Right hindlimb (tissue), 1 donor: Measurements from ENCODE around the gene CAVIN4.

ENCODE experiments used
- DNase-seq: peaks from one replicate; pipeline ENCODE4 v3.0.0-alpha.2; 2018

Gene CAVIN4, protein sequence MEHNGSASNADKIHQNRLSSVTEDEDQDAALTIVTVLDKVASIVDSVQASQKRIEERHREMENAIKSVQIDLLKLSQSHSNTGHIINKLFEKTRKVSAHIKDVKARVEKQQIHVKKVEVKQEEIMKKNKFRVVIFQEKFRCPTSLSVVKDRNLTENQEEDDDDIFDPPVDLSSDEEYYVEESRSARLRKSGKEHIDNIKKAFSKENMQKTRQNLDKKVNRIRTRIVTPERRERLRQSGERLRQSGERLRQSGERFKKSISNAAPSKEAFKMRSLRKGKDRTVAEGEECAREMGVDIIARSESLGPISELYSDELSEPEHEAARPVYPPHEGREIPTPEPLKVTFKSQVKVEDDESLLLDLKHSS

DNA sequence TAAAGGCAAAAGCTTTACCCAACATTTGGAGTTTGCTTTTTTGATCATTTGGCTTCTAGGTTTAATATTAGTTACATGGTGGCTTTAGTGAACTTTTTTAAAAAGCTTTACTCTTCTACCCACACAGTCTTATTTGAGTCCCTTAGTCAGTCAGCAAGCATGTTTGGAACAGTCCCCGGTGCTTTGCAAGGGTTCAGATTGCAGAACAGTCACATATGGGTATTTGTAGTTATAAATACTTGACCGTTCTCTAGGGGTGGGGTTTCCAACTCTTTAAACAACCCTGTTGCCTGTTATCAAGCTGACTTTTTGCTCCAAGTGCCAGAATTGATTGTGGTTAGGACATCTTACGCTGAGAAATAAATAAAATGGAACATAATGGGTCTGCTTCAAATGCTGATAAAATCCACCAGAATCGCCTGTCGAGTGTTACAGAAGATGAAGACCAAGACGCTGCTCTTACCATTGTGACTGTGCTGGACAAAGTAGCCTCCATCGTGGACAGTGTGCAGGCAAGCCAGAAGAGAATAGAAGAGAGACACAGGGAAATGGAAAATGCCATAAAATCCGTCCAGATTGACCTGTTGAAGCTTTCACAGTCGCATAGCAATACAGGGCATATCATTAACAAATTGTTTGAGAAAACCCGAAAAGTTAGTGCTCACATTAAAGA is at the start of gene CAVIN4:
Gene CAVIN4 (plus strand): TSS at position 304 of the 673 bp plus-strand sequence. CDS start 65 bp downstream, at position 369.
- DNase-seq: no peak

DNA sequence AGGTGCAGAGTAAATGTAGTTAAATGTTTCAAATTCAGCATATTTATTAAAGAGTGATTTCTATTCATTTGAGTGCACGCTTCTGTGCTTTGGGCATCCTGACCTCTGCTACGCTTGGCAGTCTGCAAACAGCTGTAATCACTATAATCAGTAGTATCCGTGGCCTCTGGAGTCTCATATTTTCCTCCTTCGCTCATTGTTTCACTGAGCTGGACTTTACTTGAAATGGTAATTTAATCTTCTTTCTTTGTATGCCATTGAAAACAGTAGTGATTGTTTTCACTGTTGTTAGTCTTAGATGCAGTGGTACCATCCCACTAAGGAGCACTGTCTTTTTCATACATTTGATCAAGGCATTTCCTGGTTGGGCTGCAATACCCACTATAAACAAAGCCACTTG is 43.5 kb upstream of the CAVIN4 start:
- DNase-seq: no peak

DNA sequence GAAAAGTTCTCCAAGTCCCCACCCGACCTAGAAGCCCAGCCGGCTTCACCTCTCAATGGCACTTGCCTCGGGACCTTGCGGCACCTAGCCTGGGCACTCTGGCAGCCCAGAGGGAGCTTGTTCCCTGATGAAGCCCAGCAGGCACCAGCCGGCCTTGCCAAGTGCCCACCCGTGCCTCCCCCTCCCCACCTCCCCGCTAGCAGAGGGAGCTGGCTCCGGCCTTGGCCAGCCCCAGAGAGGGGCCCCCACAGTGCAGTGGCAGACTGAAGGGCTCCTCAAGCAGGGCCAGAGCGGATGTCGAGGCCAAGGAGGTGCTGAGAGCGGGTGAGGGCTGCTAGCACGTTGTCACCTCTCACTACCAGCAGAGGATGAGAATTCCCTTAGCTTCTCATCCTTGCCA is 37.6 kb upstream of the CAVIN4 start:
- DNase-seq: no peak

DNA sequence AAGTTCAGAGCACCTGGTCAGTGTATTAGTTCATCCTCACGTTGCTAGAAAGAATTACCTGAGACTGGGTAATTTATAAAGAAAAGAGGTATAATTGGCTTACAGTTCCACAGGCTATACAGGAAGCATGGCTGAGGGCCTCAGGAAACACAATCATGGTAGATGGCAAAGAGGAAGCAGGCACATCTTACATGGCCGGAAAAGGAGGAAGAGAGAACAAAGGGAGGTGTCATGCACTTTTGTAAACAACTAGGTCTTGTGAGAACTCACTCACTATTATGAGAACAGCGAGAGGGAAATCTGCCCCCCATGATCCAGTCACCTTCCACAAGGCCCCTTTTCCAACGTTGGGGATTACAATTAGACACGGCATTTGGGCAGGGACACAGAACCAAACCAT is 28.8 kb upstream of the CAVIN4 start:
- DNase-seq: no peak

DNA sequence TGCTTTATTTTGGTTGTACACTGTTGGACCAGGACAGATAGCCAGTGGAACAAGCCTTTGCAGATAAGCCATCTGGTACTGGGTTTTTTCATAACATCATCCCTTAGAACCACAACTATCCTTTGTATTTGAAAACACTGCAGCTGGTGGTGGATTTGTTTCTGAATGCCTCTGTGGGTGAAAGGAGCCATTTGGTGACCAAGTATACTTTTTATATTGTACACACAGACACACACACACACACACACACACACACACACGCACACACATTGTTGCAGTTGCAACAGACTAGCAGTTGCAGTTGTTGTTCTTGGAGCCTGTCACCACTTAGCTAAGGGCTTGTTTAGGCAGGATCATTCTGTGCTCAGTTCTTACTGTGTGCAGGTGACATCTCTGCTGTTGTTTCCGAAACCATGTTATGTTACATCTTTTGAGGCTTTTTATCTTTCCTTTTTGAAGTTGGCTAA is 22.9 kb upstream of the CAVIN4 start:
- DNase-seq: no peak

DNA sequence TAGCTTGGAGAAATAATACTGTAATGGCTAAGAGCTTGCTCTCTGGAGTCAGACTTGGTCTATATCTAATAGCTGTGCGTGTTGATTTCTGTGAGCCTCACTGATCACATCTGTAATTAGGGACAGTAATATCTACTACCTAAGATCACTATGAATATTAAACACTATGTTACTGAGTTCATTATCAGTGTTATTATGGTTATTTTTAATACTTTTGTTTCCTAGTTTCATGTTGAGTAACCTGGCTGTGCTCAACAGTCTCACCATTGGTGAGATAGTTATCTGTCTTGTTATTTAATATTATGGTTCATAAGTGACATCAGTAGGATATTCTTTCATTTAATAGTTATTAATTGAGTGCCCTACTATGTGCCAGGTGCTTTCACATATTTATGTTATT is 22.4 kb upstream of the CAVIN4 start:
- DNase-seq: no peak

DNA sequence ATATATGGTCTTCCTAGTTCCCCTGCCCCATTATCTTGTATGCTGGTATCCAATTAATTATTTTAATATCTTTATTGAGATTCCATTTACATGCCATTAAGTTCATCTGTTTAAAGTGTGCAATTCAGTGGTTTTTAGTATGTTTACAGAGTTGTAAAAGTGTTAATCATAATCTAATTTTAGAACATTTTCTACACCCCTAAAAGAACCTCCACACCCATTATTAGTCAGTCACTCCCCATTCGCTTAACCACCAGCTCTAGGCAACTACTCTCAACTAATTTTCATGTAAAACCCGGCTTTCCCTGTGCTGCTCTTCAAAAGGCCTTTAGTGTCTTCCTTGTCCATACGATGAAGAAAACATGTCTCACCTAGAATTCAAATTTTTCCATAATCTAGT is 20.8 kb upstream of the CAVIN4 start:
- no peak for DNase-seq

DNA sequence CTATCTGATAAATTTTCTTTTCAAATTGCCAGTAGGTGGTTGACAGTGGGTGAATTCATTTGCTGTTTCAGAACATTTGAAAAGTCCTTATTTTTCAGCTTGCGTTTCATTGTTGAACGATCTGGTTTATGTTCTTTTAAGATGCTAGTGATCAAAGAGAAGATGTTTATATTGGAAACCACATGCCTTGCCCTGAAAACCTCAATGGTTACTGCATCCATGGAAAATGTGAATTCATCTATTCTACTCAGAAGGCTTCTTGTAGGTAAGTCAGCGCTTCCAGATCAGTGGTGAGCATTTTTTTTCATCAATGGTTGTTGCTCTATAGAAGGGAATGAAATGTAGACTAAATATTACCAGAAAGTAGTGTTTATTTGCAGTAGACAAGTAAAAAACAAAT is 16.6 kb upstream of the CAVIN4 start:
- no peak for DNase-seq

DNA sequence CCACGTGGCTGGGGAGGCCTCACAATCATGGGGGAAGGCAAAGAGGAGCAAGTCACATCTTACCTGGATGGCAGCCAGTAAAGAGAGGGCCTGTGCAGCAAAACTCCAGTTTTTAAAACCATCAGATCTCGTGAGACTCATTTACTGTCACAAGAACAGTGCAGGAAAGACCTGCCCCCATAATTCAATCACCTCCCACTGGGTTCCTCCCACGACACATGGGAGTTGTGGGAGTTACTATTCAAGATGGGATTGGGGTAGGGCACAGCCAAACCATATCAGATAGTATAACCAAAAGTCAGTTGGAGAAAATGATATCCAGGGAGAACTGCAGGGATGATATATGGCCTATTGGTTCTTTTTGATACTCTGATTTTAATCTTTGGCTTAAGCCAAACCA is 10.0 kb upstream of the CAVIN4 start:
- no peak for DNase-seq

DNA sequence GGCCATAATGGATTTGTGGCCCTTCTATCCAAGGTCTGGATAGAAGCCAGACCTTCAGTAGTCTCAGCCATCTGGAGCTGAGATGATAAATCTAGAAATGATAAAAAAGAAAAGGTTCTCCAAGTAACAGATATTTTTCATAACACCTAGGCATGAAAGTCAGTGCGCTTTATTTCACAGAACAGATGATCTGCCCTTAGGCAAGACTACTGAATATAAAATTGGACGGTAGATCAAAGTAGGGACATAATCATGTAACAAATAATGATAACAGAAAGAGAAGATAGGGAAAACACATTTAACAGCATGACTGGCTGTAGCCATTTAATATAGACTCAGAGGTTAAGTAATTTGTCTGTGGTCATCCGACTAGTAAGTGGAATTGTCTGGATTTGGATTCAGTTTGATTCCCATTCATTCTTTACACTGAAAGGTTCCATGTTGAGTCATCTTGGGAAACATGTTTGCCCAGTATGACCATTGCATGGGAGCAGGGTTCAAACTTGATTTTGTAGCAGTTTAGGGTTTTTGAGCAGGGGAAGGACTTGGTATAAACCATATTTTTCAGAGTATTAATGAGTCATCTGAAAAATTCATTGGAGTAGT is 4.1 kb upstream of the CAVIN4 start:
- DNase-seq: no peak

DNA sequence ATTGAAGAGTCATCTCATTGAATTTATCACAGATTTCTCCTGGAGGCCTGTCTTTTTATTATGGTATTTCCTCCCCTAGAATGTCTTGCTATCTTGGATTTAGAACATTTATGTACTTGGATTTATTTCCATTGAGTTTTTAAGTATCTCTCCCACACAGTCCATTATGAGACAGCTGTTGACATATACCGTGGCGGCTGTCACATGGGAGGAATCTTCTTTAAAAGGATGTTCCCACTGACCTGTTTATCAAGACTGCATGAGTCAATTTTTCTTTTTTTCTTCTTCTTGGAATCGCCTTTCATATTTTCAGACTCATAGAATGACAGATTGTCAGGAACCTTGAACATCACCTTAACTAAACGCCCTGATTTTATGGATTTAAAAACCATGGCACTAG is 2.9 kb upstream of the CAVIN4 start:
- DNase-seq: no peak

DNA sequence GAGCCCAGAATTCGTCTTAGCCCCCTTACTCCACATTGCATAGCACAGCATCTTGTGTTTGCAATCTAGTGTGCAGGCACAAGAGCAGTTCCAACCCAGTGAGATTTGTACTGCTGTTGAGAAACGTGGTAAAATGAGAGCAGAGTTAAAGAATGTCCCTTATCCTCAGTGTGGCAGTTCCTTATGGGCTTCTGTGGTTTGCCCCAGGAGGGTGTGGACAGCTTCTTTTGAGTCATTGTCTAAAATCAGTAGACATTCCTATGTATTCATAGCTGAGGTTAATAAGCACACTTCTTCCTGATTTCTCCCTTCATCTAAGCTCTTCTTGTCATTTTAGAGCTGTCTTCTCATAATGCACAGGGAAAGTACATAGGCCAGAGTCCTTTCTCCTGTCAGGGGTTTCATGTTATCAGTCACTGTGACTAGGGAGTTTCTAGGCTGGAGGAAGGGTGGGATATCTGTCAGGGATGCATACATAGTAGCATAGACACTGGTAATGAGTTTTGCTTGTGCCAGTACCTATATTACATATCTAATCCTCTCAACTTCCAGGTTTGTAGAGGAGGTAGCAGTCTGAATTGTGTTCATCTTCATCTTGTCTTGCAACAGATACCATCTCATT is 2.0 kb upstream of the CAVIN4 start:
- DNase-seq: no peak

DNA sequence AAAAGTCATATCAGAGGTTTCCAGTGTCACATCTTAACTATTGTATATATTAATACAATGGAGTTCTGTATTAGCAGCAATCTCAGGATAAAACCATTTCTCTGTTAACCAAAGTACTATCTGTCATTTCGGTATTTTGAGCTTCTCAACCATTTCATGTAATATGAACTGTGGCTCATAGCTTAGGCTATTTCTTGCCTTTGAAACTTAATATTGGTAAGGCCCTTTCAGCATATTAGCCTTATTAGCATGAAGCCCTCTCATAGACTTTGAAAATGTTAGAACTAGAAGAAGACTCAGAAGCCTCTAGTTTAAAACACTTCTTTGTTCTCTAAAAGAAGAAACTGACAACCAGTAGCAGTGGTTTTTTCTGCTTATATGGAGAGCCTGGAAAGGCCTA is 731 bp downstream of the CAVIN4 start:
- DNase-seq: no peak

DNA sequence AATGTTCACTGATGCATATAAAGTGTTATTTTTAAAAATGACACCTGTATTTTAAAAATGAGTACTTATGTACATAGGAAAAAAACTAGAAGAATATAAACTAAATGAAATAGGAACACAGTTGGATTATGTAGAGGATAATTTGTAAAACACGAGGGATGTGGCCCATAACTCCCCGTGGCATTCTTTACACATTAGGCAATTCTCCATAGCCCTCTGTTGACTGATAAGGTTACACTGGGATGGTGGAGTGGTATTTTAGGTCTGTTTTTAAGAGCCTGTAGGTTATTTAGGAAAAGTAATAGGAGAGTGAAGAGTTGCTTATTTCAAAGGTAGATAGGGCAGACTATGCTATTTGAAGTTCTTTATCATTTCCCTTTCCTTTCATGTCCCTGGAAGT is 1.8 kb downstream of the CAVIN4 start:
- DNase-seq: no peak

DNA sequence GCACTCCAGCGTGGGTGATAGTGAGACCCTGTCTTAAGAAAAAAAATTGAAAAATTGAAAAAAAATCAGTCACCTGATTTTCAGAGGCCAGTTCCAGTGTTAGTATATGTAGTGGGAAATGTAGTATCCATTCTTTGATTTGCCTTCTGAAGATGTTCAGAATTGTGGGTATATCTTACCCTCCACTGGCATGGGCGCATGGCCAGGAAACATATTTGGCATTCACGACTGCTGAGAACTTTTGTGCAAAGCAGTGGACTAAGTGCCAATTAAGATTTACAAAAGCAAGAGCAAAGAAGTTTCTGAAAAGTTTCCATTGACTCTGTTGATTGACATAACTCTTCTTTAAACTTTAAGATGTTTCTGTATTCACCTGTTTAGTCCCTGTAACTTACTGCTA is 2.4 kb downstream of the CAVIN4 start:
- DNase-seq: no peak

DNA sequence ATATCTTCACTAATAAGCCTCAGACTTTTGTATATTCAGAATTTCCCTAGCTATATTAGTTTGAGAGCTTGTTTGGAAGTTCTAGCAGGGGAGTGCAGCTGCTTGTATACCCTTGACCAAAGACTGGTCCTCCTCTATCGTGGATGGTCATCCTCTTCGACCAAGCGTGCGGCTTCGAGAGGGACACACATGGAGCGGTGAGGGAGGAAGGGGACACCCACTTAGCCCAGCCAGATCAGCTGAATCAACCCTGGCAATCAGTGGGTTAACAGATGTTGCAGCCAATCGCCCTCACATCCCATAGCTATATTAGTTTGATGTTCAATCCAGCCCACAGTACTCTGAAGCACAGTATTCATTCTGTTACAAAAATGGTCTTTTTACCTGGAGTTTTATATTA is 3.2 kb downstream of the CAVIN4 start:
- no peak for DNase-seq

DNA sequence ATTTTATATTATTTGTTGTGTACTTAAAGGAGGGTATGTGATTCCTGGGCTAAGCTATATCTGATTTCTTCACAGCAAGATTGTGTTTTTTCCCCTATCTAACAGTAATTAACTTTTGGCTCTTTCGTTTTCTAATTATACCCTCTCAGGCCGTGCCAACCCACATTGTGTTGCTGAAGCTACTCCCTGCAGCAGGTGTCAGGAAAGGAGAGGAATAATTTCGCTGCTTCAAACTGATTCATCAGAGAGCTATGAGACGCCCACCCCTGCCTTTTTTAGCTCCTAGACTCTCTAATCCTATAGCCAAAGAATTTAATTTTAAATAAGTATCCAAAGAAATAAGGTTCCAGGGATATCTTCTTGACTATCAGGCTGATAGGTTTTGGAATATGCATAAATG is 3.8 kb downstream of the CAVIN4 start:
- DNase-seq: no peak

DNA sequence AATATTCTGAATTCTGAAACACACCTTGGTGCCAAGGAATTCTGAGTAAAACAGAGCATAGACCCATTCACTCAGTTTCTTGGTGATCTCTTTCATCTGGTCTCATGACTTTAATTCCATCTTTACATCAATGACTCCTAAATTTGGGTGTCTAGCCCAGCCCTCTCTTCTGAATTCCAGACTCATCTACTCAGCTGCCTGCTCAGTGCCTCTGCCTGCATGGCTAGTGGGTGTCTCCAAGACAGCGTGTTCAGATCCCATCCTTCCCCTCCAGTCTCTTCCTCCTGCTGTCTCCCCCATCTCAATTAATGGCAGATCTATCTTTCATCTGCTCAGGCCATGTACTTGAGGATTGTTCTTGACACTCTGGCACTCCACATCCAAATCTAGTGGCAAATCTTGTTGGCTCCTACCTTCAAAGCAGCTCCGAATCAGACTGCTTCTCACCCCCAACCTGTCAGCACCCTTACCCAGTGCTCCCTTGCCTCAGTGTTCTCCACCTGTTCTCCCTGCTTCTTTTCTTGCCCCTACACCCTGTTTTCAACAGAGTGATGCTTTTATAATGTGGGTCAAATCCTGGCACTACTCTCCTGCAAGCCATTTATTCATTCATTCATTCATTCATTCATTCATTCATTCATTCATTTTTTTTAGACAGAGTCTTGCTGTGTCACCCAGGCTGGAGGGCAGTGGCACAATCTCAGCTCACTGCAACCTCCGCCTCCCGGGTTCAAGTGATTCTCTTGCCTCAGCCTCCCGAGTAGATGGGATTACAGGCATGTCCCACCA is 5.3 kb downstream of the CAVIN4 start:
- DNase-seq: no peak

DNA sequence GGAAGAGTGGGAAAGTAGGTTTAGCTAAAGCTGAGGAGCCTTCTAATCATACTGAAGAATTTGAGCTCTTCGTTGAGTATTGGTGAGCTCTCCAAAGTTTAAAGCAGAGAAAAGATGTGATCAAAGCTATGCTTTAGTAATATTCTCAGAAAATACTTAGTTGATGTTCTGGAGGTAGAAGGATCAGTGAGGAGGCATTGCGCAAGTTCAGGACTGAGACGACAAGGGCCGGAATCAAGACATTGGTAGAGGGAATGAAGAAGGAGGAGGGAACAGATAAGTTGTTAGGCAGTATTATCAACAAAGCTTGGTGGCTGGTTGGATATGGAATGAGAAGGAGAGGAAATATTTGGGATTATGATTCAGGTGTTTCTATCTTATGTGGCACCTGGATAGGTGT is 7.1 kb downstream of the CAVIN4 start:
- no peak for DNase-seq

DNA sequence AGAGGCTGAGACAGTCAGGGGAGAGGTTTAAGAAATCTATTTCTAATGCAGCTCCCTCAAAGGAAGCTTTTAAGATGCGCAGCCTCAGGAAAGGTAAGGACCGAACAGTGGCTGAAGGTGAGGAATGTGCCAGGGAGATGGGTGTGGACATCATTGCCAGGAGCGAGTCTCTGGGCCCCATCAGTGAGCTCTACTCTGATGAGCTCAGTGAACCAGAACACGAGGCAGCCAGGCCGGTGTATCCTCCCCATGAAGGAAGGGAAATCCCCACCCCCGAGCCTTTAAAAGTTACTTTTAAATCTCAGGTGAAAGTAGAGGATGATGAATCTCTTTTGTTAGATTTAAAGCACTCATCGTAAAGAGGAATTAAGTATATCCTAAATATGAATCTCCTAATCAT is 8.2 kb downstream of the CAVIN4 start:
- no peak for DNase-seq

DNA sequence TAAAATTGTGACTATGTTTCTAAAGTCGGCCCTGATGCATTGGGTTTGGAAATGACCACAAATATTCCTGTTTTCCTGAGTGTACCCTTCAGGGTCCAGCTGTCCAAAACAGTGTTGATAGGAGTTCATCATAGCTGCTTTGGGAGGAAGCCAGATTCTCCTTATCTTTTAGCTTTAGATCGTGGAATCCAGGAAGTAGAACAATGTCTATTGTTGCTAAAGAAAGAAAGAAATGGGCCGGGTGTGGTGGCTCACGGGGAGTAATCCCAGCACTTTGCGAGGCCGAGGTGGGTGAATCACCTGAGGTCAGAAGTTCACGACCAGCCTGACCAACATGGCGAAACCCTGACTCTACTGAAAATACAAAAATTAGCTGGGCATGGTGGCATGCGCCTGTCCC is 9.5 kb downstream of the CAVIN4 start:
- DNase-seq: no peak

DNA sequence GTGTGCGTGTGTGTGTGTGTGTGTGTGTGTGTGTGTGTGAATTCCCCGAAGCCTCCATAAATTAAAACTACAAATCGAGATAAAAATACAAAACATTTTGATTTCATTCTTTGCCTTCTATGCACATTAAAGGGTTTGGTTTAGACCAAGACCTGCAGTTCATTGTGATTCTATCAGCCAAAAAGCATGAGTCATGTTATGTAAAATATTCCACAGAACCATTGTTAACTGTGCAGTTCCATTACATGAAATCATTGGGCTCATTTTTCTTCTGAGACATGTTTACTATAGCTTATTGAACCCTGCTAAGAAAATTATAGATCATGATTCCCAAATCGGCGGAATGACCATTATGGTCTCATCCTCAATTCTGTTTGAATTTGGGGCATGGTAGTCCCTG is 11.7 kb downstream of the CAVIN4 start:
- DNase-seq: no peak

DNA sequence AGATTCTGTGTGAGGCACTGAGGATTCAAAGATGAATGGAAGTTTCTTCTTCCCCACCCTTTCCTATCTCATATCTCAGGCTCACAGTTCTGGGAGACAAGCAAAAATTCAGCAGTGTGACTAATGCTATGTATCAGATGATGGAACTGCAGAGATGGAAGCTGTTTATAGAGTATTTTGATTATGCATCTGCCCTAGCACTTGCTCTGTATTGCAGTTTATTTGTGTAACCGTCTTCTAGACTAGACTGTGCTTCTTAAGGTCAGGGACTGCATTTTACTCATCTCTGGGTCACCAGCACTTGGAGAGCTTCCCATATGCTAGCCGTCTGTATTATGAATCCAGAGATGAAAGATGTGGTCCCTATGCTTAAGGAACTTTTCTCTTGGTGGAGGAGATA is 12.6 kb downstream of the CAVIN4 start:
- no peak for DNase-seq
